HG03442 (cell line): ENCODE measurements around the gene PSMB11.

Experiments used
- ATAC-seq: cut with Tn5 transposase; IDR thresholded peaks from one replicate; pipeline ENCODE4 v1.9.1; 2021; ENCODE audit warnings: mild to moderate bottlenecking, moderate library complexity; ENCODE audit not compliant: unreplicated experiment

PSMB11 gene

DNA sequence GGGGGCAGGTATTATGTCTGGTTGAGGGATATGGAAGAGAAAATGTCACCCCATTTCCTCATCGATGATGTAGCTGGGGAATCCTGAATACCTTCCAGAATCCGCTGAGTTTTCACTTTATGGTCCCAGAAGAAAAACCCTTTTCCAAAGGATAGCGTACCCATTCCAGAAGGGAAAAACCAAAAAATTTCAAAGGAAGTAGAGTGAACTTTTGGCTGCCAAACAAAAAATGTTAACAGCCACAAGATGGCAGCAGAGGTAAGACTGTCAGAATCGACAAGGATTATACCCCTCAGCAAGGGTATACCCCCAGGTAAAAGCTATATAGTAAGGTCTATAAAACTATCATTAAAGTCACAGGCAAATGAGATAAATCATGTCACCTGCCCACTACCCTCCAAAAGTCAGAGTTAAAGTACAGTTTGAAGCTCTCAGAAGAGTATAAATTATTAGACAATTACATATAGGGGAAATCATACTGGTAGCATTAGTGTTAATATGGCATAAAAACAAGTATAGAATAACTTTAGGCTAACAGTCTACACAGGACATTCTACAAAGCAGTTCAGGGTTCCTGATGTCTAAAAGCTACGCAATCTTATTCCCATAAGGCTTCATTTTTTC is 34.9 kb downstream of the PSMB11 start:
- no peak for ATAC-seq

DNA sequence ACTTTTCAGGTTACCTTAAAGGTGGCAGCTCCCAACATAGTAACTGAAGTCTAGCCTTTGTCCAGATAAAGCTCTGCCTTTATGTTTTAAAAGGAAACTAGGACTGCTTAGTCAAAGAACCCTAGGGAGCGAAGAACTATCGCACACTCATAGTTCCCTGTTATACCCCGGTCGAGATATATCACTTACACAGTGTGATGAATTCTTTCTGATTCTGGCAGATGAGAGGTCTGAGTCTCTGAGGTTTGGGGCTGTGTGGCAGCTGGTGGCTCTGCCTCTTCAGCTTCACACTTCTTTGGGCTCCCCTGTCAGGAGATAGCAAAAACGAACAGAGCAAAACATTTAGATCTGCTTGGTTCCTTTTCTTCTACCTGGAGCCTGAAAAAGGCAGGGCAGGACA is 36.0 kb downstream of the PSMB11 start:
- ATAC-seq = no peak

DNA sequence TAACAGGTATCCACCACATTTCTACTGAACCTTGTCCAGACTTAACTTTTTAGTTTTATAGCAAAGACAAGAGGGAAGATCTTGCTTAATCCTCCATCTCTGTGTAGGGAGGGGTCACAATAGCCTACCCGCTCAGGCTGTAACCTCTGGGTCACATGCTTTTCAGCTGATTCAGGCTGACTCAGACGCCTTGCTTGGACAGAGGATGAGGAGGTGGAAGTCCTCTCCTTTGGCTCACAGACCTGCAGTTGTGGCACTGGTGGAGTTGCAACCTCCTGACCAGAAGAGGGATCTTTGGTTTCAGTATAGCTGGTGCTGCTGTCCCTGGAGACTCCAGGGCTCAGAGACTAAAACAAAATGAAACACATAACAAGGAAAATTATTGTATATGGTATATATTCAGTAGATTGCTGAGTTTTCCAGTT is 36.7 kb downstream of the PSMB11 start:
- ATAC-seq = no peak

DNA sequence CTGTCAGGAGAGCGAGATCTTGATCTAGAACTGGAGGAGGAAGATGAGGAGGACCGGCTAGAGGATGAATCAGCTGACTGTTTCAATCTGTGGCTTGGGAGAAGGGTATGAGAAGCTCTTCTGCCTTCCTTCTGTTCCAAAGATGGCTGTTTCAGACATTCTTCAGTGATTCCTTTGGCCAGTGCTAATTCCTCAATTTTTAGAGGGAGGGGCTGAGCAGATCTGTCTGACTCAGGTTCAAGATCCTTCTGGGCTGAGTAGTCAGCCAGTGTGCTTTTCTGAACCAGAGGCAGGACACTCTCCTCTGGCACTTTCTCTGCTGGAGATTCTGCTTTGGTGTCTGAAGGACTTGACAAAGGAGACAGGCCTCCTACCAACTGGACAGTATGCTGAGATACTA is 37.7 kb downstream of the PSMB11 start:
- ATAC-seq = no peak

DNA sequence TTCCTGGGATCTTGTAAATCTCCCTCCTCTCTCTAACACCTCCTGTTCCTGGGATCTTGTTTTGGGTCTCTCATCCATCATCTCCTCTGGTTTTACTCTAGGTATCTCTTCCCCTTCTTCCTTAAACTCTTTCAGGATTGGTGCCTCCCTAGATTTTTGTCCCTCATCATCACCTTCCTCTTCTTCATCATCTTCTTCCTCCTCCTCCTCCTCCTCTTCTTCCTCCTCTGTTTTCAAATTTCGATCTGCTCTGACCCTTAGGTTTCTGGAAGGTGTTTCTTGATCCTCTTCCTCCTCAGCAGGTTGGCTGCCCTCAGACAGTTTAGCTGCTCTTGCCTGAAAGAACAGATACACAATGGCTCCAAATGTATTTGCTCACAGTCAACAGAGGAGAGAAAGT is 38.5 kb downstream of the PSMB11 start:
- no peak for ATAC-seq

DNA sequence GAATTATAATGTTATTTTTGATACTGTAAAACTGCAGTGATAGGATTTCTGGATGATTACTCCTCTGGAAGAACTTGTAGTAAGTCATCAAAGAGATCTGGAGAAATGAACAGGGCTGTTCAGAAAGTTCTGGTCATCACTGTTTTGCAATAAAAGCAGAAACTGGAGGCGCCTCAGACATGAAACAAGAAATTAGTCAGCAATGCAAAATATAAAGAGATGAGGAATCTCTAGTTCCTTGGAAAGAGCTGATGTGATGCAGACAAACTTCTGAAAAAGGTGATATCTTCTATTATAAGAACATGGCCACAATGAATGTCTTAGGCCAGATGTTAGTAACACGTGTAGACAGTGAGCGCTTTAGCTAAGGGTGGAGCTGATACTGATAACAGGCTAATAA is 43.4 kb downstream of the PSMB11 start:
- no peak for ATAC-seq

DNA sequence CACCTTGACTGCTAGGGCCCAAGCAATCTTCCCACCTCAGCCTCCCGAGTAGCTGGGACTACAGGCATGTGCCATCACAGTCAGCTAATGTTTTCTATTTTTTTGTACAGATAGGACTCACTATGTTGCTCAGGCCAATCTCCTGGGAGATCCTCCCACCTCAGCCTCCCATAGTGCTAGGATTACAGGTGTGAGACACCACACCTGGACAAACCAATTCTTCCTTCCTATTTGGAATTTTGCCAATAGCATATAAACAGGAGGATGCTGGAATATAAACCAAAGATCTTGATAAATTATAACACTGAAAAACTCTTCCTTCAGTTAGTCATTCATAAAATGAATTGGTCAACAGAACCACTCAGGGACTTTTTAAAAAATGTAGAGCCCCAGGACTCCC is 44.6 kb downstream of the PSMB11 start:
- ATAC-seq = no peak

DNA sequence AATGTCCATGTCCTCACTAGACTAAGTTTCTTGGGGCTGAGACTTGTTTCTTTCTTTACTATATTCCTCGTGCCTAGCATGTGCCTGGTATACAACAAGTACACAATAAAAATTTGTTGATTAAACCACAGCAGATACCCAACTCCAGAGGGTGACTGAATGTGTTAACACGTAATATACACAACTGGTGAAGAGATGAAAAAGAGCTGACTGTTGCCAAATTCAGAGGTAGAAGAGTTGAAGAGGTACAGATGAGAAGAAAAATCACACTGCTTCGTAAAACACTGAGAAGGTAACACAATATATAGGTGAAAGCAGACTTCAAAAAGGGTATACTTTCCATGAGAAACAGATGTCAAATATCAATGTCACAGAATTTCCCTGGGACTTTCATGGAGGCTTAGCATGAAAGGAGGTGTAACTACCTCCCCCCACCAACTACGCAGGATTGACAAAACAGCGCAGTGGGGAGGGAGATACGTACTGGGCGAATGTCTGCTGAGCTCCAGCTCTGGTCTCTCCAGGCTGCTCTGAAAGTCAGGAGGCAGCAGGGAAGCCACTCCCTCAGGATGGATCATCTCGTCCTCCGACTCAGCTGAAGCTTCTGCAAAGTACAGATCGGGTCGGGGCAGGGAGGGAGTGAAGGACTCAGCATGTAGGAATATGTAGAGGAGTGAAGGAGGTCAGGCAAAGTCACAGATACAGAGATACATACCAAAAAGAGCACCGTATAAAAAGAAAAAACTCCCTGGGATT is 47.7 kb downstream of the PSMB11 start:
- no peak for ATAC-seq

DNA sequence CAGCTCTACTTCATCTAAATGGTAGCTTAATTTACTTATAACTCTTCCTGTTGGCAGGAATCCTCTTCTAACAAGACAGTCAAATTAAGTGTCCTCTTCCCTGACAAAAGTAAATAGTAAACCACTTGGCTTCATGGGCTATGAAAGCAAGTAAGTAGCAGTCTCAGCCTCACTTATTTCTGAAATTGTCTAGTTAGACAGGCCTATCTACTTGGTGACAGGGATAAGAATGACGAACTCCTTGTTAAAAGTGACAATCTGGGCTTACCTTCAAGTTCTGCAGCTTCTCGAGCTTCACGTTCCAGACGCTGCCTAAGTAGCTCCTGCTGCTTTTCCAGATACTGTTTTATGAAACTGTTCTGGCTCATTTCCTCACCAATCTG is 48.2 kb downstream of the PSMB11 start:
- ATAC-seq = no peak

DNA sequence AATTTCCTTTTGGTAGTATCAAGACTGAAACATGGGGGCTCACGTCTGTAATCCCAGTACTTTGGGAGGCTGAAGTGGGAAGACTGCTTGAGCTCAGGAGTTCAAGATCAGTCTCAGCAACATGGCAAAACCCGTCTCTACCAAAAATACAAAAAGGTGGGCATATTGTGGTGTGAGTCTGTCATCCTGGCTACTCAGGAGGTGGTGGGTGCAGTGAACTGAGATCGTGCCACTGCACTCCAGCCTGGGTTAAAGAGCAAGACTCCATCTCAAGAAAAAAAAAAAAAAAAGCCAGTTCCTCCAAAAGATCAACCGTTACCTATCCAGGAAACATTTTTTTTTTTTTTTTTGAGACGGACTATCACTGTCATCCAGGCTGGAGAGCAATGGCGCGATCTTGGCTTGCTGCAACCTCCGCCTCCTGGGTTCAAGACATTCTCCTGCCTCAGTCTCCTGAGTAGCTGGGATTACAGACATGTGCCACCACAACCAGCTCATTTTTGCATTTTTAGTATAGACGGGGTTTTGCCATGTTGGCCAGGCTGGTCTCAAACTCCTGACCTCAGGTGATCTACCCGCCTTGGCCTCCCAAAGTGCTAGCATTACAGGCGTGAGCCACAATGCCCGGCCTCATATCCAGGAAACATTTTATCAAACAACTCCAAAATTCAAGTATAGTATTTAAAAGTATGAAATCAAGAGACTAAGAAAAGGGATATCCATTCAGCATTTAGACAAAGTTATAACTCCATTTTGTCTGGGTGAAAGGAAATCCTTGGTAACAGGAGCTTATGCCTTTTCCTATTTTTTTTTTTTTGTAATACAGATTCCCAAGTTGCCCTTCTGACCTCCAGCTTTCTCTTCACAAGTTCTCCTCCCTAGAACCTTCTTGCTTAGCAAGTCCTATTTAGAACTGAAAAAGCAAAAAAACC is 49.5 kb downstream of the PSMB11 start:
- ATAC-seq = no peak

DNA sequence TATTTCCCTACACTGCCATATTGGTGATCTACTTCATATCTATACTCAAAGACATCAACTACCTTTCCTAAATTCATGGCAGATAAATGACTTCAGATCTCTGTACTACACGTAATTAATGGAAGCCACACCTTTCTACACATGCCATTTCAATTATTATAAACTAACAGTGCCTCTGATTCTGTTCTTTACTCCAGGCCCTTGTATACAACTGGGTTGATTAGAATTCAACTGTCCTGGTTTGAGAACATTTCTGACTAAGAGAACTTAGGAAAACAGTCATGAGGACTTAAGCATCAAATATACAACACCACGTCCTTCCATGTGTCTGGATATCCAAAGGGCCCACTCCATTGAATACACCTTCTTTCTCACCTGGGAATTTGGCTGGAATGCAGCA is 51.1 kb downstream of the PSMB11 start:
- ATAC-seq = no peak

DNA sequence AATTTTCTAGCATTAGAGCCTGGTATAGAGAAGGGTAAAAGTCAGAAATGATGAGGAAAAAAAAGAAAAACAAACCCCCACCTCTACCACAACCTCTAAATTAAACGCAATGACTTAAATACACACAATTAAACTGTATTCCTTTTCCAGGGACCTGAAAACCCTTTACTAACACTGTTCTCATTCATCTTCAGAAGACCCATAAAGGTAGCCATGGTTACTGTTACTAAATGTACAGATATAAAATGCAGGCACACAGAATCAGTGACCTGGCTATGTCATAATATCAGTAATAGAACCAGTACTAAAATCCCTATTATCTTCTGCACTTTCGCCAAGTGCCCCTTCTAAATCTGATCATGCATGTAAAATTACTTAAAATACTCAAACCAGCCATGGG is 51.5 kb downstream of the PSMB11 start:
- ATAC-seq = no peak
